Effector memory CD4-positive, alpha-beta T cell (primary cell): ENCODE results near the gene SHROOM3.

Experiments
- DNase-seq, 3 donors: peaks; one replicate each; pipeline ENCODE4 v3.0.0-alpha.2; 2020
- H3K27ac ChIP-seq: 2 replicates; pipeline ENCODE4 v1.7.0; 2013; ENCODE audit warnings: mild to moderate bottlenecking, low read length, moderate library complexity; ENCODE audit not compliant: insufficient read depth, poor library complexity, severe bottlenecking
- H3K27me3 ChIP-seq: replicated peaks from 2 replicates; pipeline ENCODE4 v1.7.0; 2013; ENCODE audit warnings: mild to moderate bottlenecking, low read length; ENCODE audit not compliant: insufficient read depth, control insufficient read depth, poor library complexity, severe bottlenecking
- H3K36me3 ChIP-seq: 2 replicates; pipeline ENCODE4 v1.7.0; 2013; ENCODE audit warnings: mild to moderate bottlenecking, low read length, moderate library complexity; ENCODE audit not compliant: control insufficient read depth, insufficient read depth
- H3K4me1 ChIP-seq: 2 replicates; pipeline ENCODE4 v1.7.0; 2013; ENCODE audit warnings: low read length, mild to moderate bottlenecking; ENCODE audit not compliant: control insufficient read depth, insufficient read depth, poor library complexity, severe bottlenecking
- H3K4me3 ChIP-seq: 2 replicates; pipeline ENCODE4 v1.7.0; 2013; ENCODE audit warnings: low read length, low read depth, mild to moderate bottlenecking; ENCODE audit not compliant: insufficient read depth, poor library complexity, severe bottlenecking
- H3K9me3 ChIP-seq: 2 replicates; pipeline ENCODE4 v1.7.0; 2013; ENCODE audit warnings: mild to moderate bottlenecking, low read length, moderate library complexity; ENCODE audit not compliant: control insufficient read depth

The SHROOM3 gene

DNA sequence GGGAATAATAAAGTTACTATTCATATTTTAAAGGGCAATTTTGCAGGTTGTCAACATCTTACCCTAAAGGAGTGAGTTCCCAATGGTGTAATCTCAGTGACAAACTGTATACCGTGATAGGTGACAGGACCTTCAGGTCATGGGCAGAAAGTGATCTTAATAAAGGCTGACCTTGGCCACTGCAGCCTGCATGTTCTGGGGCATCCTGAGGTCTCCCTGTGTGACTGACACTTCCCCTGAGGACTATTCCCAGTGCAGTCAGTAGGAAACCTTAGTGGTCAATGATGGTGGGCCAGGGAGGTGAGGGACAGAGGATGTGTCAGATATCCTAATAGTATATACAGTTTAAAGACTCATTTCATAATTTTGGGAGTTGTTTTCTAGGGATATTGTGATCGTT is 137.2 kb downstream of the SHROOM3 start:
- no peak overlapping the region for H3K27ac ChIP-seq
- peaks cover 4% of the 10 kb centered on the region for H3K27me3 ChIP-seq
- no peaks in the 10 kb centered on the region for H3K9me3 ChIP-seq
- DNase-seq, result no peak
- no peak overlapping the region for H3K4me3 ChIP-seq
- no peaks in the 10 kb centered on the region for H3K36me3 ChIP-seq
- H3K4me1 ChIP-seq, result no peaks in the 10 kb centered on the region

- no peak overlapping the region for H3K27ac ChIP-seq
- DNase-seq, result no peak
- H3K4me3 ChIP-seq, result no peak overlapping the region
- peaks cover 4% of the 10 kb centered on the region for H3K27me3 ChIP-seq
- H3K36me3 ChIP-seq, result no peaks in the 10 kb centered on the region
- no peaks in the 10 kb centered on the region for H3K4me1 ChIP-seq
- H3K9me3 ChIP-seq, result no peaks in the 10 kb centered on the region
Measured at GRCh38 chr4:76576824-76577223, 141.8 kb downstream of the SHROOM3 start.

DNA sequence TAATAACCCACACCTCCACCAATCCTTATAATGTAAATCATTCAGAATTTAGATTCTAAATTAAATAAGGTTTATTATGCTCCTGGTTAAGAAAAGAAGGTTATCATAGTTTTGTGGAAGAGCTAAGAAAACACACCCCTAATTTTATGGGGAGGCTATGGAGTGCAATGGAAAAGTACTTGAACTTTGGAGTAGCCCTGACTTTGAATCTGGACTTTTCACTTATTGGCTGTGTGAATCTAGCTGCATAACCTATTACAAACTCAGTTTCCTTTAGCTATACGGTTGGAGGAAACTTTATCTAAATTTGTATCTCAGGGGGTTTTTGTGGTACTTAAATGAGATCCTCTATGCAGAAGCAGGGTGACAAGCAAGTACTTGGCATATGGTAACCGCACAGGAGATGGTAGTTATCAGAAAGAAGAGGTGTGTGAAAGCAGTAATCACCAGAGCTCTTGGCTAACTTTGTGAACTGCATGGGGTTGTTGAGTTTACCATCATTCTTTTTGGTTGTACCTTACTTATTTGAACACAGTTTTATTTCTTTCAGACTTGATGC is 143.1 kb downstream of the SHROOM3 start:
- no peaks in the 10 kb centered on the region for H3K4me1 ChIP-seq
- no peaks in the 10 kb centered on the region for H3K36me3 ChIP-seq
- no peaks in the 10 kb centered on the region for H3K9me3 ChIP-seq
- no peak overlapping the region for H3K4me3 ChIP-seq
- H3K27ac ChIP-seq, result no peak overlapping the region
- peaks cover 4% of the 10 kb centered on the region for H3K27me3 ChIP-seq
- no peak for DNase-seq

DNA sequence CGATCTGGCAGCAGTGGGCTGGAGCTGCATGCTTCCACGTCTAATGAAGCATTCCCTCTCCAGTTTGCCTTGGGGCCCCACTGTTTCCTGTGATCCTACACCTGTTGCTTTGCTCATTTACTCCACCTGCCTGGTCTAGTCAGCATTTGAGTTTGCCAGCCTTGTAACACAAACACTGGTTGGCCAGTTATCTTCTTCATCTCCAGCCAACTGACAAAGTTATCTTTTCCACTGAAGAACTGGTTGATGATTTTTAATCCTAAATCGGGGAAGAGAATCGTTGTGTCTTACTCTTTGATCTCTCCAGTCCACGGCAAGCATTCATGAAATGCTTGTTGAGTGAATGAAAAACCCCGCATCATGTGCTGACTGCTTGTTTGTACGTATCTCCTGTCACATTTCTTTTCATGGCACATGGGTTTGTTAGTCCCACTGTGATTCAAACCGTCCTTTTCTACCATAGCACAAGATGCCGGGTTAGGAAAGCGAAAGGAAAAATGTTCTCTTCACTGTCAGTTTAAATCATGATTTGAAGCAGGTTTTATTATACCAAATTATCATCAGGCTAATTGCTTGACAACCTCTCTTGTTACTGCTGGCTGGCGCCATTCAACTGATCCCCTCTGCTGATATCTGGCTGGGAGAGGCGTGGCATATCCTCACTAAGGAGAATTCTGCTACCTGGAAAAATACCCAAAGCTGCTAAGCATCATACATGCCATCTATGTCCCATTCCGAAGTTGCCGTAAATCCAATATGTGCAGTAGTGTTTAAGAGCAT is 144.8 kb downstream of the SHROOM3 start:
- Histone ChIP-seq H3K4me3 (no peak overlapping the region), H3K9me3 (no peaks in the 10 kb centered on the region), H3K27ac (no peak overlapping the region), H3K4me1 (no peaks in the 10 kb centered on the region), H3K27me3 (peaks cover 4% of the 10 kb centered on the region), H3K36me3 (no peaks in the 10 kb centered on the region)
- no peak for DNase-seq

DNA sequence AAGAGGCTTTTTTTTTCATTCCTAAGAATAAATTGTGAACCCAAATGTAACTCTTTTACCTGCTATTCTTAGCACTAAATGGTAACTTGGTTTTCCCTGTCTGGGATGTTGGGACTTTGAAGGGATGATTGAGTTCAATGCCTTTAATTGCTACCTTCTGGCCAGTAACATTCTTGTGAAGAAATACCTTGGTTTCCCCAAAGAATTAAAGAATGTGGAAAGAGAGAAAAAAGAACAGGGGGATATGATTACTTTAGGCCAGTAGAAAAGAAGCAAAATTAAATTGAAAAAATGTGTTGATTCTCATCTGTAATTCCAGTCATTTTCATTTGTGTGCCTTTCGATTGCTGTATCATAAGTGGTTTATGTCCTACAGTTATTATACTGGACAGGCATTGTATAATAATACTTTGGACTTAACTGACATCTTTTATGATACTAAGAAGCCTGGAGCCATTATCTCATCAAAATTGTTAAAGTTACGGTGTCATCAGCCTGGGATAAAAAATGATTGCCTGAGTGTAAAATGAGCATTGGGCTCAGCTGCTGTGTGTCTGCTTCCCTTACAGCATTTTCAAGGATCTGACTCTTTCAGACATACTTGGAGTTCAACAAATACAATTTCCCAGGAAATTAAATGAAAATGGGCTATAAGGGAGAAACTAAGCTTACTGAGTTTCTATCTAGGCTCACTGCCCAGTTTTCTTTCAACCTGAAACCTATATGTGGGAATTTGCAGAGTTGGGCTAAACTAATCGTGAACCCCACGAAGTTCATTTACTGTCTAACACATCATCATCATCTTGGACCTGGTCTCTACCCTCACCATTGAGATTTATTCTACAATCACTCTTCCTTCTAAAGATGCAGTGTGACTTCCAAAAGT is 146.3 kb downstream of the SHROOM3 start:
- Histone ChIP-seq H3K36me3 (no peaks in the 10 kb centered on the region), H3K4me3 (no peak overlapping the region), H3K9me3 (no peaks in the 10 kb centered on the region), H3K4me1 (no peaks in the 10 kb centered on the region), H3K27ac (no peak overlapping the region), H3K27me3 (no peaks in the 10 kb centered on the region)
- no peak for DNase-seq

GRCh38 chr4:76582074-76582816 is 147.2 kb downstream of the SHROOM3 start:
- Histone ChIP-seq H3K27ac (no peak overlapping the region), H3K4me1 (no peaks in the 10 kb centered on the region), H3K9me3 (no peaks in the 10 kb centered on the region), H3K36me3 (no peaks in the 10 kb centered on the region), H3K4me3 (no peak overlapping the region), H3K27me3 (no peaks in the 10 kb centered on the region)
- no peak for DNase-seq

DNA sequence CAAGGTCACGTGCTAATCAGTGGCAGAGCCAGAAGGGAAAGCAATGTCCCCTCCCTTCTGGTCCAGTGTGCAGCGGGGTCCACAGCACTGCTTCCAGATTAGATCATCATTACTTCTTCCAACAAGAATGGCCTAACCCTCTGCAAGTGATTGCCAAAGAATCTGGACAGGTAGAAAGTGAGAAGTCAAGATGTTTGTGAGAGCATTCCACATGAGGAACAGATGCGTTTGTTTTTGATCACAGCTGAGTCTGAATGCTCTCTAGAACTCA is 147.7 kb downstream of the SHROOM3 start:
- H3K4me3 ChIP-seq, result no peak overlapping the region
- H3K9me3 ChIP-seq, result no peaks in the 10 kb centered on the region
- DNase-seq, result no peak
- H3K4me1 ChIP-seq, result no peaks in the 10 kb centered on the region
- H3K36me3 ChIP-seq, result no peaks in the 10 kb centered on the region
- H3K27ac ChIP-seq, result no peak overlapping the region
- H3K27me3 ChIP-seq, result no peaks in the 10 kb centered on the region

DNA sequence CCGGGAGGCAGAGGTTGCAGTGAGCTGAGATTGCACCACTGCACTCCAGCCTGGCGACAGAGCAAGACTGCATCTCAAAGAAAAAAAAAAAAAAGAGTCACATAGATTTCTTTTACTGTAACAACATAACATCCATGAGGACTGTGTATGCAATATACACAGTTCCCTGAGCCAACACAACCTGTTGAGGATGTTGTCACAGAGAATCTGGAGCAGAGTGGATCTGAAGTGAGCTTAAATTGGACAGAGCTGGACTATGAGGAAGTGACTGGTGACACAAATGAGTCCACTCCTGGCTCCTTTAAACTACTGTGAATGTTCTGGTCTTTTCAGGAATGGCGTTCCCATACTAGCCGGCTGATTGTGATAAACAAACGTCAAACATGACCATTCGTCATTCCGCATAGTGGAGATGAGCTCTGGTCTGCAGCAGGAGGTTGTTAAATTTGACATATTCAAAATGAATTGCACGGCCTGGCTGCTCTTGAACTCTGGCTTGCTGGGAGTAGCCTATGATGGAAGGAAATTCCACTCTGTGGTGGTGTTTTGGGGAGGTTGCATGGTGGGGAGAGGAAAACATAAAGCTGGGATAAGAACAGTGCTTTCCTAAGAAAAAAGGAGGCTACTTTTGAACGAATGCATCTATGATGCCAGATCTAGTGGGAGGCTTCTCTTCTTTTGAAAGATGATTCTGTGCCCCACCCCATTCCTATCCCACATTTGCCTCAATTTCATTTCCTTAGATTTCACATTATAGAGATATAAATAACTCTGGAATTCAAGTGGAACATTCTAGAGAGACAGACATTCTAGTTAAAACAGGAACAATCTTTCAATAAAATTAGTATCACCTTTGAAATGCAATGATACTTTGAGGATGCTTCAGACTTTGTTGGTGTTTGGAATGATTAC is 149.5 kb downstream of the SHROOM3 start:
- Histone ChIP-seq H3K4me3 (no peak overlapping the region), H3K4me1 (no peaks in the 10 kb centered on the region), H3K27me3 (no peaks in the 10 kb centered on the region), H3K27ac (no peak overlapping the region), H3K36me3 (no peaks in the 10 kb centered on the region), H3K9me3 (no peaks in the 10 kb centered on the region)
- DNase-seq, result no peak

- Histone ChIP-seq H3K4me1 (no peaks in the 10 kb centered on the region), H3K9me3 (no peaks in the 10 kb centered on the region), H3K27me3 (no peaks in the 10 kb centered on the region), H3K4me3 (no peak overlapping the region), H3K36me3 (no peaks in the 10 kb centered on the region), H3K27ac (no peak overlapping the region)
- no peak for DNase-seq
Measured at GRCh38 chr4:76585272-76585671, 150.2 kb downstream of the SHROOM3 start.
